Esophagus muscularis mucosa (tissue), 4 donors: ENCODE measurements around the gene ZDHHC6. TPM values are rescaled to one million over a fixed set of nuclear protein-coding genes. Genes with fewer than 3 reads are reported as not detected.

Source experiments
- DNase-seq: peaks from one replicate; pipeline ENCODE4 v3.0.0-alpha.2; 2017; ENCODE audit errors: extremely low spot score
- H3K27ac ChIP-seq, 4 donors: fragments of 200-600 bp; sonication (generic); replicated peaks in 1 of 4; 1 replicate in 3 of 4; 2 replicates in 1 of 4; pipeline ENCODE4 v1.5.1; 2016 to 2019; ENCODE audit warnings: mild to moderate bottlenecking in 1 of 4
- H3K27me3 ChIP-seq, 4 donors: fragments of 200-600 bp; sonication (generic); one replicate each; pipeline versions ENCODE4 v1.5.1 to v1.6.0; 2016 to 2019
- H3K36me3 ChIP-seq, 4 donors: fragments of 200-600 bp; sonication (generic); one replicate each; pipeline ENCODE4 v1.5.1; 2016 to 2019
- H3K4me1 ChIP-seq, 4 donors: fragments of 200-600 bp; sonication (generic); one replicate each; pipeline ENCODE4 v1.5.1; 2016 to 2019
- H3K4me3 ChIP-seq, 4 donors: fragments of 200-600 bp; sonication (generic); 1 replicate in 2 of 4; 2 replicates in 2 of 4; pipeline ENCODE4 v1.5.1; 2016 to 2019; ENCODE audit warnings: mild to moderate bottlenecking in 4 of 4, moderate library complexity in 1 of 4
- H3K9me3 ChIP-seq, 4 donors: fragments of 200-600 bp; sonication (generic); 1 replicate in 3 of 4; 2 replicates in 1 of 4; pipeline ENCODE4 v1.5.1; 2016 to 2019
- EP300 ChIP-seq: sonication (generic); formaldehyde crosslinking; IDR thresholded peaks from one replicate; pipeline ENCODE4 v1.6.1; 2017; ENCODE audit warnings: antibody characterized with exemption
- POLR2A ChIP-seq: fragments of 450-650 bp; IDR thresholded peaks from one replicate; pipeline ENCODE4 v1.6.1; 2017; ENCODE audit warnings: antibody characterized with exemption, moderate library complexity, mild to moderate bottlenecking, low read depth
- POLR2AphosphoS5 ChIP-seq, 2 donors: sonication (generic); formaldehyde crosslinking; IDR thresholded peaks; one replicate each; pipeline ENCODE4 v1.6.1; 2017; ENCODE audit warnings: antibody characterized with exemption in 2 of 2
- WGBS: methylation state at CpG from one replicate; pipeline ENCODE4 v1.1.5; 2018; 5-methylcytosine and 5-hydroxymethylcytosine counted together
- intact Hi-C: fragments of 100-400 bp; cut with DNase I; formaldehyde crosslinking; loops from one replicate; pipeline ENCODE4 v1.15.1; 2023
- total RNA-seq, 4 donors: library from RNA; depleted of rRNA; stranded (reverse); fragments of >200 nt; gene quantifications; one replicate each; pipeline versions ENCODE4 v1.1.0 to v1.2.1, GENCODE V29; 2016
- TF ChIP-seq, protein P1 (sequence below), 3 experiments: fragments of 200-600 bp in 2 of 3; fragments of 450-650 bp in 1 of 3; sonication (generic) in 2 of 3; IDR thresholded peaks; one replicate each; pipeline ENCODE4 v1.5.1; 2017 to 2019; ENCODE audit warnings: antibody characterized with exemption in 3 of 3, mild to moderate bottlenecking in 2 of 3, moderate library complexity in 1 of 3

ZDHHC6 gene
- total RNA-seq, 4 donors from 2014 or later = 15.6 to 21.2 (median 17.3) TPM

DNA sequence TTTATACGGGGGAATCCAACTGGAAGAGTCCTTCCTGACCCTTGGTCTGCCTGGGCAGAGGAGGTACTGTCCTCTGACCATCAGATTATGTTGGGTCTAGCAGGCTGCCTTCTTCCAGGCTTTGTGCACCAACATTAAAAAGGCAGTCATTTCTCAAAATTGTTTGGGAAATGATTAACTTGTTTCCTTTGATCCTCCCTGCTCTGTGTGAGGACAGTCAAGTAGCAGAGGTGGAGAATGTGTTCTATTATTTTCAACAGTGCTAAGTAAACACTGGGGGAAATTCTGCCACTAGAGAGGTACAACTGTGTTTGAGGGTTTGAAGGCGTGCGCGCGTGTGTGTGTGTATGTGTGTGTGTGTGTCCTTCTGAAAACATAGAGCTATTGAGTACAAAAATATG, 52.2 kb downstream of the ZDHHC6 start:
- no peak for TF ChIP-seq POLR2A
- no peaks in the 10 kb centered on the region for H3K9me3 ChIP-seq
- no peak overlapping the region for H3K27ac ChIP-seq
- peaks cover 0 to 5% (median 0%) of the 10 kb centered on the region in 4 donors for H3K4me1 ChIP-seq
- no peak for DNase-seq
- WGBS = 82% methylated on average over 5 of the region's 5 CpGs
- intact Hi-C loops = no loop called here
- H3K4me3 ChIP-seq = no peak overlapping the region
- H3K36me3 ChIP-seq = peaks cover 0 to 30% (median 4%) of the 10 kb centered on the region in 4 donors
- no peaks in the 10 kb centered on the region for H3K27me3 ChIP-seq

DNA sequence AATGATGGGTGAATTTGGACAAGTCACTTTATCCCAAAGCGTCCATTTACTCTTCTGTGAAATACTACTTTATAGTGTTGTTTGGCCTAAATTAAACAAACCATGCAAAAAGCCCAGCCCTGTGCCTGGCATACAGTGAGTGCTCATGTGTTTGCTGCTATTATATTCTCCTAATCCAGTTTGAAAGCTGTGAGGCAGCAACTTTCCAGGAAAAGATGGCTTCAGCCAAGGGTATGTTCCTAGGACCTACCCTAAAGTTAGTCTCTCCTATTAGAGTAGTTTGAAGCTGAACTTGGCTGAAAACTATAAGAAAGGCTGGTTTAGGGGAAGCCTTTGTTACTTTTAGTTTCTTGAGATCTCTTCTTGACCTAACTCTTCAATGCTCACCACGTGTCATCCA, 52.9 kb downstream of the ZDHHC6 start:
- DNase-seq = no peak
- 75% methylated on average over 2 of the region's 2 CpGs for WGBS
- Histone ChIP-seq H3K4me3 (no peak overlapping the region), H3K9me3 (no peaks in the 10 kb centered on the region), H3K4me1 (peaks cover 0 to 10% (median 0%) of the 10 kb centered on the region in 4 donors), H3K36me3 (peaks cover 0 to 23% (median 2%) of the 10 kb centered on the region in 4 donors), H3K27ac (no peak overlapping the region), H3K27me3 (no peaks in the 10 kb centered on the region)
- intact Hi-C loops = no loop called here
- TF ChIP-seq EP300 = no peak
- no peak for TF ChIP-seq POLR2A
- no peak for TF ChIP-seq POLR2AphosphoS5 (IDR thresholded peaks at IDR 0.05)
- TF ChIP-seq, protein P1, sequence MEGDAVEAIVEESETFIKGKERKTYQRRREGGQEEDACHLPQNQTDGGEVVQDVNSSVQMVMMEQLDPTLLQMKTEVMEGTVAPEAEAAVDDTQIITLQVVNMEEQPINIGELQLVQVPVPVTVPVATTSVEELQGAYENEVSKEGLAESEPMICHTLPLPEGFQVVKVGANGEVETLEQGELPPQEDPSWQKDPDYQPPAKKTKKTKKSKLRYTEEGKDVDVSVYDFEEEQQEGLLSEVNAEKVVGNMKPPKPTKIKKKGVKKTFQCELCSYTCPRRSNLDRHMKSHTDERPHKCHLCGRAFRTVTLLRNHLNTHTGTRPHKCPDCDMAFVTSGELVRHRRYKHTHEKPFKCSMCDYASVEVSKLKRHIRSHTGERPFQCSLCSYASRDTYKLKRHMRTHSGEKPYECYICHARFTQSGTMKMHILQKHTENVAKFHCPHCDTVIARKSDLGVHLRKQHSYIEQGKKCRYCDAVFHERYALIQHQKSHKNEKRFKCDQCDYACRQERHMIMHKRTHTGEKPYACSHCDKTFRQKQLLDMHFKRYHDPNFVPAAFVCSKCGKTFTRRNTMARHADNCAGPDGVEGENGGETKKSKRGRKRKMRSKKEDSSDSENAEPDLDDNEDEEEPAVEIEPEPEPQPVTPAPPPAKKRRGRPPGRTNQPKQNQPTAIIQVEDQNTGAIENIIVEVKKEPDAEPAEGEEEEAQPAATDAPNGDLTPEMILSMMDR (IDR thresholded peaks at IDR 0.05) = no peak

DNA sequence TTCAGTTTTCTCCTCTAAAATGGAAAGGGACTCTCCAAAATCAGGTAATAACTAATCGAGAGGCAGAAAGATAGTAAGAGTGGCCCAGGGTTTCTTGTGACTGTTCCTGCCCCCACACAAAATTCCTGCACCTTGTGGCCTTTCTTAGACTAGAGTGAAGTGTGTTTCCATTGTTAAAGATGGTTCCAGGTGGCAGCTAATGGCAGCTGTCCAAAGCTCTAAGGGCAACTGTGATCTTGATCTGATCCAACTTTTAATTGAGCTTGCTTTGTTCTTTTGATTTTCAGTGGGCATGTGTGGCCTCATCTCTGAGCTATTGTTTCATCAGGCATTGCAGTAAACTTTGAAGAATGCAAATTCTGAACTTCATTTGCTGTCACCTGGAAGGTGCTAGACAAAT, 53.4 kb downstream of the ZDHHC6 start:
- H3K36me3 ChIP-seq = peaks cover 0 to 19% (median 2%) of the 10 kb centered on the region in 4 donors
- DNase-seq = no peak
- TF ChIP-seq POLR2A (no peak), POLR2AphosphoS5 (IDR thresholded peaks at IDR 0.05) (no peak), EP300 (no peak)
- TF ChIP-seq, protein P1 (IDR thresholded peaks at IDR 0.05) = no peak
- WGBS = 91% methylated on average over 1 of the region's 1 CpG
- no peak overlapping the region for H3K27ac ChIP-seq
- H3K27me3 ChIP-seq = peaks cover 0 to 4% (median 0%) of the 10 kb centered on the region in 4 donors
- H3K9me3 ChIP-seq = no peaks in the 10 kb centered on the region
- peaks cover 0 to 10% (median 0%) of the 10 kb centered on the region in 4 donors for H3K4me1 ChIP-seq
- no peak overlapping the region for H3K4me3 ChIP-seq
- intact Hi-C loops = no loop called here

DNA sequence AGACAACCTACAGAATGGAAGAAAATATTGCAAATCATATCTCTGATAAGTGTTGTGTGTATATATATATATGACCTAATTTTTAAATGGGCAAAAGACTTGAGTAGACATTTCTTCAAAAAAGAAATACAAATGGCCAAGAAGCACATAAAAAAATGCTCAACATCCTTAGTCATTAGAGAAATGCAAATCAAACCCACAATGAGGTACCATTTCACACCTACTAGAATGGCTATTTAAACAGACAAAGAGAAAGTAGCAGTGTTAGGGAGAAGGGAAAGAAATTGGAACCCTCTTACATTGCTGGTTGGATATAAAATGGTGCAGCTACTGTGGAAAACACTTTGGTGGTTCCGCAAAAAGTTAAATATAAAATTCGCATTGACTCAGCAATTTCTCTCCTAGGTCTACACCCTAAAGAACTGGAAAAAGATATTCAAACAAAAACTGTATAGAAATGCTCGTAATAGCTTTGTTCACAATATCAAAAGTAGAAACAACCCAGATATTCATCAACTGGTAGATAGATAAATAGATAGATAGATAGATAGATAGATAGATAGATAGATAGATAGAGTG, 56.5 kb downstream of the ZDHHC6 start:
- intact Hi-C loops = no loop called here
- 93% methylated on average over 3 of the region's 3 CpGs for WGBS
- no peak for DNase-seq
- Histone ChIP-seq H3K9me3 (no peaks in the 10 kb centered on the region), H3K27ac (no peak overlapping the region), H3K4me1 (peaks cover 0 to 10% (median 0%) of the 10 kb centered on the region in 4 donors), H3K27me3 (peaks cover 0 to 6% (median 0%) of the 10 kb centered on the region in 4 donors), H3K36me3 (no peaks in the 10 kb centered on the region), H3K4me3 (no peak overlapping the region)
- TF ChIP-seq POLR2AphosphoS5 (IDR thresholded peaks at IDR 0.05) (no peak), EP300 (no peak), POLR2A (no peak)
- TF ChIP-seq, protein P1 (IDR thresholded peaks at IDR 0.05) = no peak

DNA sequence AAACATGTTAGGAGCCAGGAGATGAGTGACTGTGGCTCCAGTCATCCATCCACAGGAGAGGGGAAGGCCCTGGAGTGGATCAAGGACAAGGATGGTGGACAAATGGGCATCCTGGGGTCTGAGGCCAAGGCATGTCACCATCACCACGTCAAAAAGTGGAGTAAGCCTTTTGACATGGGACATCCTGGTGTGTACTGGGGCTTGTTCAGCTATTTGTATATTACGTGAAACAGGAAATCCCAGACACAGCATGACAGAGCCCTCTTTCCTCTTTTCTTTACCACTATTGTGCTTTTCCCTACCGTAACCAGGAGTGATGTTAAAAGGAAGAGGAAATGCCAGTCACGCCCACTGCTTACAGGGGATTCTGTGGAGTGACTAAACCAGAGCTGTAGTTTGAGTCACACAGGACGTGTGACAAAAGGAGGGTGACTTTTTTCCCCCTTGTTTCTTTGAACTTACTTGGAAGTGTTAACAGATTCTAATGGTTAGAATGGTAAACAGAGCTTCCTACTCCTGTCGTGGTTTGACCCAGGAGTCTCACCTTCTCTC, 57.4 kb downstream of the ZDHHC6 start:
- intact Hi-C loops = no loop called here
- H3K27me3 ChIP-seq = peaks cover 0 to 6% (median 0%) of the 10 kb centered on the region in 4 donors
- peaks cover 0 to 10% (median 0%) of the 10 kb centered on the region in 4 donors for H3K4me1 ChIP-seq
- H3K36me3 ChIP-seq = no peaks in the 10 kb centered on the region
- DNase-seq = no peak
- TF ChIP-seq, protein P1 (IDR thresholded peaks at IDR 0.05) = no peak
- TF ChIP-seq EP300 (no peak), POLR2A (no peak), POLR2AphosphoS5 (IDR thresholded peaks at IDR 0.05) (peak; percentile 20 to 36)
- H3K27ac ChIP-seq = peak overlapping the region in 1 of 4 donors; percentile 50
- no peaks in the 10 kb centered on the region for H3K9me3 ChIP-seq
- 33% methylated on average over 6 of the region's 6 CpGs for WGBS
- no peak overlapping the region for H3K4me3 ChIP-seq
